Activated T-helper 1 cell treated with anti-CD3 and anti-CD28 coated beads, Interleukin-2, amount 50 U/mL, for 16 hours (primary cell): ENCODE data around the gene SPHK2.
"Not testable (repeated sequence)": the region's sequence is repeated elsewhere in the genome, so short reads cannot be mapped to it uniquely, and the experiment has no call there.

Experiments used
- DNase-seq, 2 donors: peaks; one replicate each; pipeline ENCODE4 v3.0.0-alpha.2; 2020; ENCODE audit warnings: low read depth in 1 of 2, low spot score in 1 of 2

The SPHK2 gene

DNA sequence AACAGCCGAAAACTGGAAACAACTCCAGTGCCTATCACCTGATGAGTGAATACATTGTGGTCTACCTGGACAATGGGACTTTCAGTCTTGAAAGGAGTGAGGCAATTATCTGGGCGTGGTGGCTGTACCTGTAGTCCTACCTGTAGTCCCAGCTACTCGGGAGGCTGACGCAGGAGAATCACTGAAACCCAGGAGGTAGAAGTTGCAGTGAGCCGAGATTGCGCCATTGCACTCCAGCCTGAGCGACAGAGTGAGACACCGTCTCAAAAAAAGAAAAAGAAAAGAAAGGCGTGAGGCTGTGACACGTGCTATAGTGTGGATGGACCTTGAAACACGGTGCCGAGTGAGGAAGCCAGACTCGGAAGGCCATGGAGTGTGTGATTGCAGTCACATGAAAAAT, 57.6 kb downstream of the SPHK2 start:
- no peak for DNase-seq

- DNase-seq = no peak
Measured at GRCh38 chr19:48678201-48678600, 58.9 kb downstream of the SPHK2 start.

DNA sequence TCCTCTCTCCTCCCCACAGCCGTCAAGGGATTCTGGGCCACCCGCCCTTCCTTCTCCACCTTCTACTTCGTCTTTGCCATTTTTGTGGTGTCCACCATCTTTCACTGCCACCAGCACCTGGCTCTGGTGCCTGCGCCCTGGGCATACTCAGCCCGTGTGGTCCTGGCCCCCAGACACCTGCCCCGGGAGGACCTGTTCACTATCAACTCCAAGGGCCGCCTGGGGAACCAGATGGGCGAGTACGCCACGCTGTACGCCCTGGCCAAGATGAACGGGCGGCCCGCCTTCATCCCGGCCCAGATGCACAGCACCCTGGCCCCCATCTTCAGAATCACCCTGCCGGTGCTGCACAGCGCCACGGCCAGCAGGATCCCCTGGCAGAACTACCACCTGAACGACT, 60.7 kb downstream of the SPHK2 start:
- not testable (repeated sequence) for DNase-seq
